ENCODE measurements around the gene MACO1. TPM values are rescaled to one million over a fixed set of nuclear protein-coding genes. Genes with fewer than 3 reads are reported as not detected.
"Not testable (repeated sequence)": the region's sequence is repeated elsewhere in the genome, so short reads cannot be mapped to it uniquely, and the experiment has no call there.

Gene MACO1
- total and polyA plus RNA-seq, 9 of the 15 experiments (the other 6 are each of a cell fraction or from before 2014, with no cell fraction given) = 4.6 to 28.4 (median 21.7) TPM

DNA sequence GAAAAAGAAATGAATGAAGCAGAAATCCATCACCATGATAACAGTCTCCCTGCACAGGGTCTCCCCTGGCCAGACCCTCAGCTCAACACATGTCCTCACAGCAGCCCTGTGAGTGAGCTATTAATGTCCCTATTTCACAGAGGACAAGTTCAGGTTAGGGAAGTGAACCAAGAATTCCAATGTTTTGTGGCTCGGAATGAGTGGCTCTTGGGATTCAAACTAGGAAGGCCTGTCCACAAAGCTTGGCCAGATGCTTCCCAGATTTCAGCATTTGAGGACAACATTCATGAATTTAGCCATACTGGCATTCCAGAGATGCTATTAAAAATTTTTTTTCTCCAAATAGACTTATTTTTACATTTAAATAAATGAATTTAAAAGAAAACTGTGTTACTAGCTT, 48.2 kb upstream of the MACO1 start:
- H3K36me3 ChIP-seq (ENCODE audit: control insufficient read depth, insufficient read depth, low read length); H4K20me1 ChIP-seq (replicated peaks; ENCODE audit: control insufficient read depth, insufficient read depth, low read length); DNase-seq (ENCODE audit: extremely low read depth in 1 of 4, low spot score in 3 of 4); H3K9ac ChIP-seq (ENCODE audit: insufficient read depth in 1 of 2, low read depth in 2 of 2, low read length in 2 of 2); H3K4me1 ChIP-seq (replicated peaks in 1 of 2; ENCODE audit: control insufficient read depth in 2 of 2, insufficient read depth in 2 of 2, low read length in 2 of 2); H3K27me3 ChIP-seq (ENCODE audit: control insufficient read depth in 2 of 2, insufficient read depth in 2 of 2, low read length in 2 of 2); BruUV-seq (replicated peaks); FAIRE-seq; H2AFZ ChIP-seq (ENCODE audit: low read depth, low read length); in situ Hi-C loops (cut with MboI); H3K9me3 ChIP-seq (replicated peaks; ENCODE audit: control insufficient read depth, insufficient read depth, low read depth, low read length); ATAC-seq; H3K9me1 ChIP-seq (ENCODE audit: control insufficient read depth, insufficient read depth, low read length); POLR2A ChIA-PET; H3K27ac ChIP-seq (ENCODE audit: extremely low read depth, low read depth, low read length); H3K4me3 ChIP-seq; H3K79me2 ChIP-seq (ENCODE audit: control insufficient read depth, insufficient read depth, low read length); intact Hi-C loops (cut with micrococcal nuclease); CTCF ChIA-PET (ENCODE audit: low intra/inter-chr PET ratio); H3K4me2 ChIP-seq (ENCODE audit: insufficient read depth, low read length): not testable (repeated sequence)
- WGBS (ENCODE audit: insufficient coverage, low coverage, missing lambda C conversion rate) = 42% methylated on average over 1 of the region's 1 CpG

DNA sequence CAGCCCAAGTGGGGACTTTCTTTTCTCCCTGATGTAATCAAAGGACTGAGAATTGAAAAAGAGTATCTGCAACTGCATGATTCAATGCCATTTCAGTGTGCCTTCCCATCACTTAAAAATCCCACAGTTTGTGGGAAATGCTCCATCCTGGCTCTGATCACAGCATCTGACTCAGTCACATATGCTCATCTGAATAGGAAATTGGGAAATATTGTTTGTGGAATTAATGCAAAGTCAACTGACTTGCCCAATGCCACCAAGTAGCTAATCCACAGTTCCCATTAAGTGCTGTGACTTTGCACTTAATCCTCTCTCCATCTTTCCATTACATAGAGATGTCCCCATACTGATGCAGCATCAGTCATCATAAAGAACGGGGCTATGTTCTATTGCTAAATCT, 47.6 kb upstream of the MACO1 start:
- BruUV-seq (replicated peaks); ATAC-seq; intact Hi-C loops (cut with micrococcal nuclease); CTCF ChIA-PET (ENCODE audit: low intra/inter-chr PET ratio); H3K27ac ChIP-seq (ENCODE audit: extremely low read depth, low read depth, low read length); H3K4me1 ChIP-seq (replicated peaks in 1 of 2; ENCODE audit: control insufficient read depth in 2 of 2, insufficient read depth in 2 of 2, low read length in 2 of 2); H2AFZ ChIP-seq (ENCODE audit: low read depth, low read length); H3K4me3 ChIP-seq; H3K36me3 ChIP-seq (ENCODE audit: control insufficient read depth, insufficient read depth, low read length); H3K9me1 ChIP-seq (ENCODE audit: control insufficient read depth, insufficient read depth, low read length); H3K4me2 ChIP-seq (ENCODE audit: insufficient read depth, low read length); FAIRE-seq; H4K20me1 ChIP-seq (replicated peaks; ENCODE audit: control insufficient read depth, insufficient read depth, low read length); in situ Hi-C loops (cut with MboI); H3K79me2 ChIP-seq (ENCODE audit: control insufficient read depth, insufficient read depth, low read length); H3K27me3 ChIP-seq (ENCODE audit: control insufficient read depth in 2 of 2, insufficient read depth in 2 of 2, low read length in 2 of 2); POLR2A ChIA-PET; DNase-seq (ENCODE audit: extremely low read depth in 1 of 4, low spot score in 3 of 4); H3K9me3 ChIP-seq (replicated peaks; ENCODE audit: control insufficient read depth, insufficient read depth, low read depth, low read length); H3K9ac ChIP-seq (ENCODE audit: insufficient read depth in 1 of 2, low read depth in 2 of 2, low read length in 2 of 2): not testable (repeated sequence)
- 59% methylated on average over 1 of the region's 1 CpG for WGBS (ENCODE audit: insufficient coverage, low coverage, missing lambda C conversion rate)

DNA sequence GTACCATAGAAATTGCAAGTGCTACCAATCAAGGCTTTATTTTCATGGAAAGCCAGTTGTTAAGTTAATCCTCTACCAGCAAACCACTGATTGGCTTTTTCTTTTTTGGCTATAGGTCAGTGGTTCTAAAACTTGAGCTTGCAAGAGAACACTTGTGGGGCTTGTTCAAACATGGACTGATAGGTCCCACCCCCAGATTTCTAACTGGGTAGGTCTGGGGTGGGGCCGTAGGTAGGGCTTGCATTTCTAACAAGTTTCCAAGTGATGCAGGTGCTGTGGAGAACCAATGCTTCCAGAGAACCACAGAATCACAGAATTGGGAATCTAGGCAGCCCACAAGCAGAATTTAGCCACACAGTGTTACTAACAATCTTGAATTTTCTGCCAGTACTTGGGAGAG, 46.8 kb upstream of the MACO1 start:
- H3K9me3 ChIP-seq (replicated peaks; ENCODE audit: control insufficient read depth, insufficient read depth, low read depth, low read length); H3K36me3 ChIP-seq (ENCODE audit: control insufficient read depth, insufficient read depth, low read length); H4K20me1 ChIP-seq (replicated peaks; ENCODE audit: control insufficient read depth, insufficient read depth, low read length); CTCF ChIA-PET (ENCODE audit: low intra/inter-chr PET ratio); intact Hi-C loops (cut with micrococcal nuclease); POLR2A ChIA-PET; ATAC-seq; H2AFZ ChIP-seq (ENCODE audit: low read depth, low read length); BruUV-seq (replicated peaks); H3K27ac ChIP-seq (ENCODE audit: extremely low read depth, low read depth, low read length); in situ Hi-C loops (cut with MboI); H3K9me1 ChIP-seq (ENCODE audit: control insufficient read depth, insufficient read depth, low read length); H3K4me3 ChIP-seq; DNase-seq (ENCODE audit: extremely low read depth in 1 of 4, low spot score in 3 of 4); FAIRE-seq; H3K27me3 ChIP-seq (ENCODE audit: control insufficient read depth in 2 of 2, insufficient read depth in 2 of 2, low read length in 2 of 2); H3K4me2 ChIP-seq (ENCODE audit: insufficient read depth, low read length); H3K9ac ChIP-seq (ENCODE audit: insufficient read depth in 1 of 2, low read depth in 2 of 2, low read length in 2 of 2); H3K79me2 ChIP-seq (ENCODE audit: control insufficient read depth, insufficient read depth, low read length); H3K4me1 ChIP-seq (replicated peaks in 1 of 2; ENCODE audit: control insufficient read depth in 2 of 2, insufficient read depth in 2 of 2, low read length in 2 of 2): not testable (repeated sequence)
- WGBS (ENCODE audit: insufficient coverage, low coverage, missing lambda C conversion rate) = no CpG with 5 or more reads among the region's 1 CpG

- H3K9ac ChIP-seq (ENCODE audit: insufficient read depth in 1 of 2, low read depth in 2 of 2, low read length in 2 of 2); H3K79me2 ChIP-seq (ENCODE audit: control insufficient read depth, insufficient read depth, low read length); H3K4me2 ChIP-seq (ENCODE audit: insufficient read depth, low read length); in situ Hi-C loops (cut with MboI); BruUV-seq (replicated peaks); ATAC-seq; H4K20me1 ChIP-seq (replicated peaks; ENCODE audit: control insufficient read depth, insufficient read depth, low read length); H3K27me3 ChIP-seq (ENCODE audit: control insufficient read depth in 2 of 2, insufficient read depth in 2 of 2, low read length in 2 of 2); DNase-seq (ENCODE audit: extremely low read depth in 1 of 4, low spot score in 3 of 4); H3K36me3 ChIP-seq (ENCODE audit: control insufficient read depth, insufficient read depth, low read length); H3K4me1 ChIP-seq (replicated peaks in 1 of 2; ENCODE audit: control insufficient read depth in 2 of 2, insufficient read depth in 2 of 2, low read length in 2 of 2); intact Hi-C loops (cut with micrococcal nuclease); H3K9me3 ChIP-seq (replicated peaks; ENCODE audit: control insufficient read depth, insufficient read depth, low read depth, low read length); CTCF ChIA-PET (ENCODE audit: low intra/inter-chr PET ratio); H3K27ac ChIP-seq (ENCODE audit: extremely low read depth, low read depth, low read length); H2AFZ ChIP-seq (ENCODE audit: low read depth, low read length); H3K4me3 ChIP-seq; H3K9me1 ChIP-seq (ENCODE audit: control insufficient read depth, insufficient read depth, low read length): not testable (repeated sequence)
- POLR2A ChIA-PET = interaction anchor here (1.0 kb wide), 1 partner anchor 10 kb away, joined by 3 read pairs; no protein-coding TSS in a partner anchor
- 51% methylated on average over 4 of the region's 4 CpGs for WGBS (ENCODE audit: insufficient coverage, low coverage, missing lambda C conversion rate)
- peak; percentile 35 for FAIRE-seq
Observed at GRCh38 chr1:25387096-25387495, 43.6 kb upstream of the MACO1 start.

All from K562 (cell line).